HG03025 (cell line): ENCODE measurements around the gene SEMA6C.
"Not testable (repeated sequence)": the region's sequence is repeated elsewhere in the genome, so short reads cannot be mapped to it uniquely, and the experiment has no call there.

Source experiments
- ATAC-seq: cut with Tn5 transposase; IDR thresholded peaks from one replicate; pipeline ENCODE4 v1.9.1; 2021; ENCODE audit warnings: mild to moderate bottlenecking, moderate library complexity; ENCODE audit not compliant: unreplicated experiment, low FRiP score

The SEMA6C gene

DNA sequence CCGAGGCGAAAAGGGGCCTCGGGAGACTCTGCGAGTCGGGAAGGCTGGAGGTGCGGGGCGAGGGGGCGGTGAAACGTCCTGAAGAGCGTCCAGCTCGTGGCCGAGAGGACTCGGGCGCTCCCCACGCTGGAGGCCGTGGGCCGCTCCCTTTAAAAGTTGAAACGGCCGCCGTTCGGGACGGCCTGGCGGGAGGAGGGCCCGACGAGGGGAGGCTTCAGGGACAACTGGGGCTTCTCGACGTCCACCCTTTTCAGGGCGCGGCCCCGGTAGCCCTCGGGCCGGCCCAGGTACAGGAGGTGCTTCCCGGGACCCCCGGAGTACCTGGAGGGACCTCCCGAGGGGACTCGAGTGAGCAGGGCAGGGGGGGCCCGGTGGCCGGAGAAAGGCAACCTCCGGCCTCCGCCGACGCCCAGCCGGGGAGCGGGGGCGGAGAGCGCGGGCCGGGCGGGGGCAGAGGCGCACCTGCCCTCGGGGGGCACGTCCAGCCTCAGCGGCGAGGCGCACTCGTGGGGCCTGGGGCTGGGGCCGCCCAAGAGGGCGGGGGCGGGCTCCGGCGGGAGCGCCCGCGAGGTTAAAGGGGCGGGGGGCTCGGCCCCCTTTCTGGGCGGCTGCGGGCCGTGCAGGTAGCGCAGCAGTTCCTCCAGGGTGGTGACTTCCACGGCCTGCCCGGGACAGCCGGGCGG lies 14.0 kb downstream of the SEMA6C start:
- no peak for ATAC-seq

DNA sequence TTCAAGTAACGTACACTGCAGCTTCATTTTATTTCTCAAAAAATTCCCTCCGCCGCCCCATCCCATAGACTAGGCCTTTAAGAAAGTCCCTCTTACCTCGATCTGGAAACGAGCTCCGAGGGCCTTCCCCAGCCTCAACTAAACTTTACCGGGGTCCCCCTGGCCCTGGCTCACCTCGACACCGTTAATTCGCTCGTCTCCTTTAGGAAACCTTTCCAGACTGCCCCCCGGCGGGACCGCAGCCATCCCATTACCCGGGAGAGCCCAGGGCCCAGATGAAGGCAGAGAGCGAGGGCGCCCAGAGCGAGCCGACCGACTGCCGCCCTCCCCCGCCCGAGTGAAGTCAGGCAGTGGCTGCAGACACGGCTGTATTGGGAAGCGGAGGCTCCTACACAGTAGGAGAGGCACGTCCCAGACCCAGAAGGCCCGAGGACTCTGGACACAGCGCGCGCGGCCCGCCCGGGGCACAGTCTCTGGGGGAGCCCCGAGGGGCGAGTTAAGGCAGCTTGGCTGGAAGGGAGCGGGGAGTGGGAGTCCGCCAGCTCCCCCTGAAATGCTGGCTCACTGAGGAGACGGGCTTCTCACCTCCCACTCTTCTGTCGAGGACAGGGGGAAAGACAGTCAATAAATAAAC lies 14.6 kb downstream of the SEMA6C start:
- ATAC-seq = no peak

DNA sequence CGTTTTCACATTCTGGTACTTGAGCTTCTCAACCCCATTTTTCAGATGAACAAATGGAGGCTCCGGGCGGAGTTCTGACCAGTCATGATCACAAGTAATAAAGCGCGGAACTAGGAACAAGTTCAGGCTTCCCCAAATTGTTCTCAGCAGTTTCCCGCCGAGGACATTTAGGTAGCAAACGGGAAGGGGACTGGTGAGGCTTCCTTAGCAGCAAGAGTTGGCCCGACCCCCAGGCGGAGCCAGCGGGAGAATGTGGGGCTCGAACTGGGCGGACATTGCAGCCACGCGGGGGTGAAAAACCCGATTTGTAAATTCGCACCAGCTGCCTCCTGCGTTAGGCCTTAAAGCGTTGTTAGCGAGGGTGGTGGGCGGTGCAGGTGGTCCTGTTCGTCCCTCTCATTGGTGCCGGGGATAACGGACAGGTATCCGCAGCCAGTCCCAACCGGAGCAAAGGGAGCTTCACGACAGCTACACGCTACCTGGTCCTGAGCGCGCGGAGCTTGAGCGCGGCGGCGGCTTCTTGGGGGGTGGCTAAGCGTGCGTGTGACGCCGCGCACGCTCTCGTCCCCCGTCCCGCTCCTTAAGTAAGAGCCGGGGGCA lies 15.3 kb downstream of the SEMA6C start:
- ATAC-seq = no peak

DNA sequence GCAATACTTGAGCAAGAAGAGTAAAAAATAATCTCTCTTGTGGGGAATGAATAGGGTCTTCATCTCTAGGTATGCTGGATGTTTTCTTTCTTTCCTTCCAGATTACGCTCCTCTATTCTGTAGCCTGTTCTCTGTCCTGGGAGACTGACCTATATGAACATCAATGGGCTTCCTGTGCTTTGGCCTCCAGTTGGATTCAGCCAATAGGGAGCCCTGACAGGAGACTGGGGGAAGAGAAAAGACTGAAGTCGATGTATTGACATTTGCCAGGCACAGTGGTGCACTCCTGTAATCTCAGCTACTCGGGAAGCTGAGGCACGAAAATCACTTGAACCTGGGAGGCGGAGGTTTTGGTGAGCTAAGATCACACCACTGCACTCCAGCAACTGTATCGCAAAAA lies 17.6 kb downstream of the SEMA6C start:
- ATAC-seq = no peak

DNA sequence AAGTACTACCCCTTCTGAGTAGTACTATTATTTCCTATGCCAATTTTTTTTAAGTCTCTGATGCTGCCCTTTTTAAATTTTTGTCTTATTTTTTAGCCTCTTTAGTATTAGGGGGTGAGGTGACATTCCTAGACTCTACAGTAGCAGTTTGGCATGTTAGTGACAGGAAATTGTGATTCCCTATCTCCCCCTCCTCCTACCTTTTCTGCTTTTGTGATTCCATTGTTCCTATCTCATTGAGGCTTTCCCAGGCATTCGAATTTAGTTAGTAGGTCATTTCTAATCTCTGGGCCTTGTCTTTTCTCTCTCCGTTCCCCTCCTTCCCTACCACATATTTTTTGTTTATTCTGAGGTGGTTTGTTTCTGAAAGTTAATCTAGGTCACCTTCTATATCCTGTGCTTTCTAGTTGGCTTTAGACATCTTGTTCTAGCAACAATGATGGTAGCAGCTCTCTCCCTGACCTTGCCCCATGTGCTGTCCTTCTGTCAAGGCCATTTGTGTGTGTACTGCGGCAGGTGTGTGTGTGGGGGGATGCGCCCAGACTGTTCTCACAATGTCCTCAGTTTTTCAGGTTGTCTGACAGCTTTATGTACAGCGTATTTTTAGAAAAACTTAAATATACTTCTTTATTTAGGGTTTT lies 21.5 kb downstream of the SEMA6C start:
- no peak for ATAC-seq

DNA sequence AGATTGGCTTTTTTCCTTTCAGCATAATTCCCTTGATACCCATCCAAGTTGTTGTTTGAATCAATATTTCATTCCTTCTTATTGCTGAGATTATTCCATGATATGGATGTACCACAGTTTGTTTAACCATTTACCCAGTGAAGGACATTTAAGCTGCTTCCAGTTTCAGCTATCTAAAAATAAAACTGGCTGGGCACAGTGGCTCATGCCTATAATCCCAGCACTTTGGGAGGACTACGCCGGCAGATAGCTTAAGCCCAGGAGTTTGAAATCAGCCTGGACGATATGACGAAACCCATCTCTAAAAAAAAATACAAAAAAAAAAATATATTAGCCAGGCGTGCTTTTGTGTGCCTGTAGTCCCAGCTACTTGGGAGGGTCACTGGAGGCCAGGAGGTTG lies 32.6 kb downstream of the SEMA6C start:
- ATAC-seq = no peak

DNA sequence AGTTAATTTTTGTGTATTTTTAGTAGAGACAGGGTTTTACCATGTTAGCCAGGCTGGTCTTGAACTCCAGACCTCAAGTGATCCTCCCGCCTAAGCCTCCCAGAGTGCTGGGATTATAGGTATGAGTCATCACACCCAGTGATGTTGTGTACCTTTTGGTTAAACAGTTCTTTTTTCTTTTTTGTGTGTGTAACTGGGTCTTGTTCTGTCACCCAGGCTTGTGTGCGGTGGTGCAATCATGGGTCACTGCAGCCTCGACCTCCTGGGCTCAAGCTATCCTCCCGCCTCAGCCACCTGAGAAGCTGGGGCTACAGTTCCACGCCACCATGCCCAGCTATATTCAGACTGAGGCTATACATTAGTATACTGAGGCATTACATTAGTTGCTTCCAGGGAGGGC lies 38.1 kb downstream of the SEMA6C start:
- ATAC-seq = no peak

DNA sequence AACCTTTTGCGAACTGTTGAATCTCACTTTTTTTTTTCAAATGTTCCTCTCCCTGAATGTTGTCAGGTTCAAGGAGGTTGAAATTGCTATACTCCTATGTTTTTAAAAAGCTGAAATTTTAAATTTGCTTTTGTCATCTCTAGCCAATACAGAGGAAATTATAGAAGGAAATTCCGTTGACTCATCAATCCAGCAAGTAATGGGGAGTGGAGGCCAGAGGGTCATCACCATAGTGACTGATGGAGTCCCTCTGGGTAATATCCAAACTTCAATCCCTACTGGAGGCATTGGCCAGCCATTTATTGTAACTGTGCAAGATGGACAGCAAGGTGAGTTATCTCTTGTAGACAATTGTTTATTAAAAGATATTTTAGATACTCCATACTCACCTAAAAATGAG lies 39.5 kb downstream of the SEMA6C start:
- no peak for ATAC-seq

DNA sequence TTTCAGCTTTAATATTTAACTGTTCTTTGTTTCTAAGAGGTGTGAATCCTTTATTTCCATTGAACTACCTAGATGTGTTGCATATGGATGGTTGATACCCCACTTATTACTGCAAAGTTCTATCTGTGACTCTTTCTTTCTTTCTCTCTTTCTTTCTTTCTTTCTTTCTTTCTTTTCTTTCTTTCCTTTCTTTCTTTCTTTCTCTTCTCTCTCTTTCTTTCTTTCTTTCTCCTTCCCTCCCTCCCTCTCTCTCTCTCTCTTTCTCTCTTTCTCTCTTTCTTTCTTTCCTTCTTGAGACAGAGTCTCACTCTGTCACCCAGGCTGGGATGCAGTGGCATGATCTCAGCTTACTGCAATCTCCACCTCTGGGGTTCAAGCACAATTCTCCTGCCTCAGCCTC lies 41.8 kb downstream of the SEMA6C start:
- ATAC-seq = no peak

DNA sequence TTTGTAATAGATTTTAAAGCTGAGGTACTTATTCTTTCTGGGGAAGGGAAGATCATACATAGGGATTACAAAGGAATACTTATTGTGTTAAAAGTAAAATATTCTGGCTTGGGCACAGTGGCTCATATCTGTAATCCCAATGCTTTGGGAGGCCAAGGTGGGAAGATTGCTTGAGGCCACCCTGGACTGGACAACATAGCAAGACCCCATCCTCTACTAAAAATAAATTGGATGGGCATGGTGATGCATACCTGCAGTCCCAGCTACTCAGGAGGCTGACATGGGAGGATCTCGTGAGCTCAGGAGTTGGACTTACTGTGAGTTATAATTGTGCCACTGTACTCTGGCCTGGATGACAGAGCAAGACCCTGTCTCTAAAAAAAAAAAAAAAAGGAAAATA lies 48.3 kb downstream of the SEMA6C start:
- no peak for ATAC-seq

DNA sequence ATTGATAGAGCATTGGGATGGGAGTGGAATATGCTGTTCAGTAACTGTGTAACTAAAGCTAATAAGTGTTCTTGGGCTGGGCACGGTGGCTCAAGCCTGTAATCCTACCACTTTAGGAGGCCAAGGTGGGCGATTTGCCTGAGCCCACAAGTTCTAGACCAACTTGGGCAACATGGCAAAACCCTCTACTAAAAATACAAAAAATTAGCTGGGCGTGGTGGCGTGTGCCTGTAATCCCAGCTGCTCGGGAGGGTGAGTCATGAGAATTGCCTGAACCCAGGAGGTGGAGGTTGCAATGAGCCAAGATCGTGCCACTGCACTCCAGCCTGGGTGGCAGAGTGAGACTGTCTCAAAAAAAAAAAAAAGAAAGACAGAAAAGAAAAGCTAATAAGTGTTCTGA lies 49.0 kb downstream of the SEMA6C start:
- ATAC-seq = not testable (repeated sequence)

DNA sequence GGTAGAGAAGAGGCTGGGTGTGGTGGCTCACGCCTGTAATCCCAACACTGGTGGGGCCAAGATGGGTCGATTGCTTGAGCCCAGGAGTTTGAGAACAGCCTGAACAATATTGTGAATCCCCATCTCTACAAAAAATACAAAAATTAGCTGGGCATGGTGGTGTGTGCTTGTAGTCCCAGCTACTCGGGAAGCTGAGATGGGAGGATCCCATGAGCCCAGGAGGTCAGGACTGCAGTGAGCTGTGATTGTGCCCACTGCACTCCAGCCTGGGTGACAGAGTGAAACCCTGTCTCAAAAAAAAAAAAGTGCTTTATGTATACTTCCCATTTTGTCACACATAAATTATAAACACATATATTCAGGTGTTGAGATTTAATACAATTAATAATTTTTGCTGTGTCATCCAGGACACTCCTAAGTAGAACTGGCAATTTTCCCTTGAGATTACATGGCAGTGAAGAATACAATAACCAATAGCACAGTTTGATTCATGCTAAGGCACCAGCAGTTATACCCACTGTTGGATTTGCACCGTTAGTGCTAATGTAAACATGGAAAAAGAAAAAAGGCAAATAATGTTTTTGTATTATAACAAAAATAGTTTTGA lies 60.4 kb downstream of the SEMA6C start:
- no peak for ATAC-seq
